Measurements from ENCODE around the gene FERD3L.

The FERD3L gene

DNA sequence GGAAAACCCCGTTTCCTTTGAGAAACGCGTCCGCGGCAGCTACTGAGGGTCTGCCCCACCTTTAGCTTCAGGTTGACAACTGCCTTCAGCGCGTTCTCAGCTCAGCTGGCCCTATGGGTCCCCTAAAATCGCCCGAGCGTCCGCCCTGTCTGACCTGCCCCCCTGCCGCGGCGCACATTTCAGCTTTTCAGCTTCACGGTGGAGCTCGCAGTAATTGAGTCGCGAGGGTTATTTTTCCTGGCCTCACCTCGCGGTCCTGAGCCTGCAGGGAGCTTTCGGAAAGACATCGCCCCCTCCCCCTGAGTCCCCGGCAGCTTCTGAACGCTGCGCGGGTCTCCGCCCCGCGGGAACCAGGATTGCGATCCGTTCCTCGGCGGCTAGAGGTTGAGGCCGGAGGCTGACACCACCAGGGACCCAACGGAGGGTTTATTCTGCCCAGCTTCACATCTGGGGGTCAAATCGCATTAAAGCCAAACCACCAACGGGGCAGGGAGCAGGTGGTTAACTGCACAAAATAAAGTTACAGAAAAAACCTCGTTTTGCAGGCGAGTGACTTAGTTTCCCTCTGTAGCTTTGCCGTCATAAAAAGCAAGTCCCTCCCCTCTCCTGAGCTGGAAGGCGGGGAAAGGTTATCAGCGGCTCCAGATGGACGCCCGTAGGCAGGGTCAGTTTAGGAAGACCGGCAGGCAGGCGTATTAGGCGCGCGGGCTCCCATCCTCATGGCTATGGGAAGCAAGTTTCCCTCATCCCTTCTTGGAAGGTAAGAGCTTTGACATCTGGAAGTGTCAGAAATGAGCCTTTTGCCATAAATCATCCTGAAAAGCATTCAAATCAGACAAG is 38.8 kb downstream of the FERD3L start:
- H3K4me3 ChIP-seq (replicated peaks in 1 of 2; ENCODE audit: low read depth in 2 of 2, low read length in 2 of 2): peak overlapping the region; percentile 48 to 55
- TF ChIP-seq, protein P1, sequence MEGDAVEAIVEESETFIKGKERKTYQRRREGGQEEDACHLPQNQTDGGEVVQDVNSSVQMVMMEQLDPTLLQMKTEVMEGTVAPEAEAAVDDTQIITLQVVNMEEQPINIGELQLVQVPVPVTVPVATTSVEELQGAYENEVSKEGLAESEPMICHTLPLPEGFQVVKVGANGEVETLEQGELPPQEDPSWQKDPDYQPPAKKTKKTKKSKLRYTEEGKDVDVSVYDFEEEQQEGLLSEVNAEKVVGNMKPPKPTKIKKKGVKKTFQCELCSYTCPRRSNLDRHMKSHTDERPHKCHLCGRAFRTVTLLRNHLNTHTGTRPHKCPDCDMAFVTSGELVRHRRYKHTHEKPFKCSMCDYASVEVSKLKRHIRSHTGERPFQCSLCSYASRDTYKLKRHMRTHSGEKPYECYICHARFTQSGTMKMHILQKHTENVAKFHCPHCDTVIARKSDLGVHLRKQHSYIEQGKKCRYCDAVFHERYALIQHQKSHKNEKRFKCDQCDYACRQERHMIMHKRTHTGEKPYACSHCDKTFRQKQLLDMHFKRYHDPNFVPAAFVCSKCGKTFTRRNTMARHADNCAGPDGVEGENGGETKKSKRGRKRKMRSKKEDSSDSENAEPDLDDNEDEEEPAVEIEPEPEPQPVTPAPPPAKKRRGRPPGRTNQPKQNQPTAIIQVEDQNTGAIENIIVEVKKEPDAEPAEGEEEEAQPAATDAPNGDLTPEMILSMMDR (IDR thresholded peaks at IDR 0.05; ENCODE audit: low read depth, low read length): no peak

DNA sequence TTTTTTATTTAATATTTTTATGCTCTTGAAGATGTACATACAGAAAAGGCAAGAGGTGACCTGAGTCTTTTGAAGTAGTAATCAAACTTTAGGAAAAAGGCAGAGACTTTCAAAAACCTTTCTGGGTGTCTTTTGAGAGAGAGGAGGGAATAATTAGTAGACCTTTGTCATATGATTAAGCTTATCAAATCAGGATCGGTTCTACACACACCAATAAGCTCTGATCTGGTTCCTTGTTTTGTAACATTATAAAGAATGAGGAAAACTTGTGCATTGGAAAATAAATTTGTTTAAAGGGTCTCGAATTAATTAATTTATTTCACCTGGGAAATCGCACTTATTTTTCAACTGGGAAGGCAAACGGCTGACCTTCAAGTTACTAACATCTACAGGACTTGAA is 39.7 kb downstream of the FERD3L start:
- TF ChIP-seq, protein P1 (IDR thresholded peaks at IDR 0.05; ENCODE audit: low read depth, low read length): no peak
- DNase-seq (ENCODE audit: low read depth in 2 of 2): no peak
- no peak overlapping the region for H3K4me3 ChIP-seq (replicated peaks in 1 of 2; ENCODE audit: low read depth in 2 of 2, low read length in 2 of 2)

More for the DNA sequence above, 38.8 kb downstream of the FERD3L start:
- peak in 1 of 2 donors; percentile 28 for DNase-seq (ENCODE audit: low read depth in 2 of 2)

DNA sequence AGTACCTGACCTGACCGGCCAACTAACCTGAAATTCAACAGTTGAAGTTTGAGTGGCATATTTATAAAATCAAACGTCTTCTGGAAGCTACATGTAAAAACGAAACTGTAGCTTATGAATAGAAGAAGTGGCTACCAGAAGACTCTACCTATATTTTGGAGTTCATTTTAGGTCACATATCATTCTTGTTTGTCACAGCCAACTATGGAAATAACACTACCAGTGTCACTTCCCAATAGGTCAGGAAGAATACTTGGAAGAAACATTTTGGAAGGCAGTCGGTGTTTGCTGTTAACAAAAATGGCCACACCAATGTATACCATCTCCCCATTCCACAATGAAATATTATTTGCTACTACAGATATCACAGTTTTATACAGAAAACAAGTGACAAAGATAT is 40.4 kb downstream of the FERD3L start:
- H3K4me3 ChIP-seq (replicated peaks in 1 of 2; ENCODE audit: low read depth in 2 of 2, low read length in 2 of 2): no peak overlapping the region
- no peak for DNase-seq (ENCODE audit: low read depth in 2 of 2)
- TF ChIP-seq, protein P1 (IDR thresholded peaks at IDR 0.05; ENCODE audit: low read depth, low read length): no peak

DNA sequence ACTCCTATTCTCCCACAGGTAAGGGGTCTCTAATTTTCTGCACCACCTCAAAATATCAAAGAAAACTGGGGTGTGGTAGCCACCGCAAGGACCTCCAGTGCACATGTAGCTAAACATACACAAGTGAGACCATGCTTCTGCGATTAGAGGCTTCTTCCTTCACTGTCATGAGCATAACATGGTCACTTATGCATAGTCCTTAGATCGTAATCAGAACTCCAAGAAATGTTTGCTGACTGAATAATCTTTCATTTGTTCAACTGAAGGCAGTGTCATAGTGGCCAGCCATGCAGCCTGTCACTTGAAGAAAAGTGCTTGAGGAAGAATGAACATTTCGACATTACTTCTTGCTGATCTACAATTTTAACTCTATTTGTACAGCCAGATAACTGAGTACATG is 42.3 kb downstream of the FERD3L start:
- no peak overlapping the region for H3K4me3 ChIP-seq (replicated peaks in 1 of 2; ENCODE audit: low read depth in 2 of 2, low read length in 2 of 2)
- TF ChIP-seq, protein P1 (IDR thresholded peaks at IDR 0.05; ENCODE audit: low read depth, low read length): no peak
- no peak for DNase-seq (ENCODE audit: low read depth in 2 of 2)

DNA sequence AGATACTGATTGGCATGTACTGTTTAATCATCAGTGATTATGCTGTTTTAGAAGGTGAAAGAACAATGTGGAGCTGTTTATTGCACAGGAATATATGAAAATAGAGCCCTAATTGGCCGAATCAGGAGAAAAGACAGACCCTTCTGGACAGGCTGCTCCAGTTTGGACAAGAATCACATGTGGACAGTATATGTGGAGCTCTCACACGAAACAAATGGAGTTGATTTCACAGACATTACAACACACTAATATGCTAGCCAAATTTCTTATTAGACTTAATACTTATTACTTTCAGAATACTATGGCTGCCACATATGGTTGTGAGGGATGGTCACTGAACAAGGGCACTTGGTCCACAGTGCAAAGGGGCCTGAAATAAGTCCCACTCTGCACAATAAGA is 43.3 kb downstream of the FERD3L start:
- no peak for DNase-seq (ENCODE audit: low read depth in 2 of 2)
- TF ChIP-seq, protein P1 (IDR thresholded peaks at IDR 0.05; ENCODE audit: low read depth, low read length): no peak
- H3K4me3 ChIP-seq (replicated peaks in 1 of 2; ENCODE audit: low read depth in 2 of 2, low read length in 2 of 2): no peak overlapping the region

DNA sequence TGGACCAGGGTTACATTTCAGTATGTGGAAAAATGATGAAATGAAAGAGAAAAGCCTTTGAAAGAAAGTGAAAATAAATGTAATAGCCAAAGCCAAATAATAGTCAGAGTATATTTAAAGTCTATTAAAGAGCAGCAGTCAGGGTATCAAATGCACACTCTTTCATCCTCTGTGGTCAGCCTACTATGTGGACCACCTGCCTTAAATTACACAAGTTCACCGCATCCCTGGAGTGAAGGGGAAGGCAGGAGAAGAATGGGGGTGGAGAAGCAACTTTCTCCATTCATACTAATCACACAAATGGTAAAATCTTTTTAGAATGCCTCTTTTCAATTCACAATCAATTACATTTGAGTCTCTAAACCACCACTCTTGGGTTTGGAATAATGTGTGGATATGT is 43.7 kb downstream of the FERD3L start:
- DNase-seq (ENCODE audit: low read depth in 2 of 2): no peak
- H3K4me3 ChIP-seq (replicated peaks in 1 of 2; ENCODE audit: low read depth in 2 of 2, low read length in 2 of 2): no peak overlapping the region
- TF ChIP-seq, protein P1 (IDR thresholded peaks at IDR 0.05; ENCODE audit: low read depth, low read length): no peak
